Epithelial cell of proximal tubule (primary cell): Measurements from ENCODE around the gene GLI3. TPM values are rescaled to one million over a fixed set of nuclear protein-coding genes. Genes with fewer than 3 reads are reported as not detected.

Experiments
- DNase-seq: peaks from one replicate; pipeline ENCODE4 v3.0.0-alpha.2; 2011; ENCODE audit warnings: low read depth
- H3K4me3 ChIP-seq: 2 replicates; pipeline ENCODE4 v1.5.1; 2011; ENCODE audit warnings: low read depth, mild to moderate bottlenecking, low read length
- CTCF ChIP-seq: conservative IDR thresholded peaks from 2 replicates; pipeline ENCODE4 v1.5.1; 2012; ENCODE audit warnings: low read depth, mild to moderate bottlenecking, low read length
- total RNA-seq: library from RNA; depleted of rRNA; stranded (reverse); fragments of >200 nt; gene quantifications from 2 replicates; pipeline ENCODE4 v1.2.3, GENCODE V29; 2015

GLI3 gene
- total RNA-seq, 1 donor from 2014 or later, result 2.6 TPM

- no peak for DNase-seq
- no peak for TF ChIP-seq CTCF
- H3K4me3 ChIP-seq, result no peak overlapping the region
Measured at GRCh38 chr7:42168512-42168911, 68.5 kb downstream of the GLI3 start.

GRCh38 chr7:42167631-42168236 is 69.3 kb downstream of the GLI3 start:
- DNase-seq, result no peak
- no peak for TF ChIP-seq CTCF
- no peak overlapping the region for H3K4me3 ChIP-seq

- H3K4me3 ChIP-seq, result no peak overlapping the region
- TF ChIP-seq CTCF, result no peak
- no peak for DNase-seq
Measured at GRCh38 chr7:42167206-42167605, 69.8 kb downstream of the GLI3 start.

- H3K4me3 ChIP-seq, result no peak overlapping the region
- peak; percentile 39 for TF ChIP-seq CTCF
- DNase-seq, result no peak
Measured at GRCh38 chr7:42164881-42165428, 72.1 kb downstream of the GLI3 start.

GRCh38 chr7:42162560-42163325 is 74.3 kb downstream of the GLI3 start:
- DNase-seq, result no peak
- no peak for TF ChIP-seq CTCF
- no peak overlapping the region for H3K4me3 ChIP-seq

- TF ChIP-seq CTCF, result no peak
- H3K4me3 ChIP-seq, result no peak overlapping the region
- no peak for DNase-seq
Measured at GRCh38 chr7:42161719-42162118, 75.3 kb downstream of the GLI3 start.
